T follicular helper cell (primary cell): Measurements from ENCODE around the gene NSUN3.

Experiments
- DNase-seq: peaks from one replicate; pipeline ENCODE4 v3.0.0-alpha.2; 2020; ENCODE audit warnings: low read depth

The NSUN3 gene

DNA sequence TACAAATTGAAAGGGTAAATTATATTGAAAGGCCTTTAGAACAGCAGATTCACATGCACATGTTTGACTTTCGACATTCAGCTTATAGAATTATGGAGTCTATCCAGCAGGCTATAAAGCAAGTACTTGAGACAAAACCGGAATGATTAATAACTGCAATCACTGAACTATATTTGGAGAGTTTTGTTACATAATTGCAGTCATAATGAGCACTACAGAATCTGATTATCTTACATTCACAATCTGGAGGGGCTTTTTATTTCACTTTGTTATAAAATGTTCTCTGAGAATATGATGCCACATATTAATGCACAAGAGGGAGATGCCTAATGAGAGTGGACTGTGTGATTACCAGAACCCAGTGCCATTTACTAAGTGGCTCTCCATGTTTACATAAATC lies 64.3 kb downstream of the NSUN3 start:
- DNase-seq = no peak

DNA sequence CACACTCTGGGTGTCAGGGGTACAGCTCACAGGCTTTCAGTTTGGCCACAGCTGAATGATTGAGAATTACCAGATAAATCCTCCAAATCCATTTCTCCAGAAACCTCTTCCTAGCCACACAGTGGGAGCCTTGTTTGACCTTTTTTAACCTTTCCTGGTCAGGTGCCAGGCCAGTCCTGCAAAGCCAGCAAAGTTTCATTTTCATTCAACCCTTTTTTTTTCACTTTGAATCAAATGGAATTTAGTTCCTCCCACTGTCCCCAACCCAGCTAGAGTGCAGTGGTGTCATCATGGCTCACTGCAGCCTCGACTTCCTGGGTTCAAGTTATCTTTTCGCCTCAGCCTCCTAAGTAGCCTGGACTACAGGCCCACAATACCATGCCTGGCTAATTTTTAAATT lies 67.8 kb downstream of the NSUN3 start:
- no peak for DNase-seq

DNA sequence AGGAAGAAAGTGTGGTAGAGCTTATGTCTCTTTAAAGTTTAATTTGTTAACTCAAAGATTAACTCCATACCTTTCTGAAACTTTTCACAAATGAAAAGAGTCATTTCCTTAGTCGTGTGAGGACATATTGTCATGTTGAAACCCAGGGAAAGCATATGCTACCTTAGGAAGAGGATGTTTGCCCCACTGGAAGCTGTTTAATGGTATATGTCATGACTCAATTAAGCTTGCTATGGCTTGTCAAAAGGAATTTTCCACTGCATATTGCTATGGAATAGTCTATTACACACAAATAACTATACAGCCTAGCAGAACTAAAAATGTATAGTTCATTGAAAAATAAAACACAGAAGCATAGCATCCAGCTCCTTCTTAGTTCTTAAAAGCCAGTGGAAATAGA lies 69.9 kb downstream of the NSUN3 start:
- no peak for DNase-seq

DNA sequence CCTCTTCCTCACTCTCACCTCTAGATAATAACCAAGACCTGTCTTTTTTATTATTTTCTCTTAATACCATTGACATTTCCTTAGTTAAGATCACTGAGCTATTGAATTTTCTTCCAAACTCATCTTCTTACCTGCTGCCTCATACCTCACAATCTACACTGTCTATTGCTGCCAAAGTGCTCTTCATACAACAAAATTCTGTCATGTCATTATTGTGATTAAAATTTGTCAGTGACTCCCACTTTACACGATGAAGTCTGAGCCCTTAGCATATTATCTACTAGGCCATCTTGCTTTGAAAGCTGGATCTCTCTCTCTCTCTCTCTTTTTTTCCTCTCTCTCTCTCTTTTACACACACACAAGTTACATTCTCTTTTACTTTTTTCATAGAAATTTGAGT lies 73.3 kb downstream of the NSUN3 start:
- DNase-seq = no peak

DNA sequence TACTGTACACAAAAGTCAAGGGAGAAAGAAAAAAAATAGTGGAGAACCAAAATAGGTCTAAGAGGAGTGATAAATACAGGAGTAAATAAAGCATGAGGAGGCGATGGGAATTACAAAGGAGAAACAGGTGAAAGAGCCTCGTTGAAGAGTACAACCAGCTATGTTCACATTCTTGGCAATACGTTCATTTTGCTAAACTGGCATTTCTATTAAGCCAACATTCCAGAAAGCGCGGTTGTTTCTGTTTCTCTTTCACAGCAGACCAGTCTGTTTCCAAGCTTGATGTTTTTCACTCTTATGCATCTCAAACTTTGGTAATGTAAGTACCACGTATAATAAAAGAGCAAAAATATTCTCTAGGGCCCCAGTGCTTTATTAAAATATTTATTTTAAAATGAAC lies 74.5 kb downstream of the NSUN3 start:
- no peak for DNase-seq

DNA sequence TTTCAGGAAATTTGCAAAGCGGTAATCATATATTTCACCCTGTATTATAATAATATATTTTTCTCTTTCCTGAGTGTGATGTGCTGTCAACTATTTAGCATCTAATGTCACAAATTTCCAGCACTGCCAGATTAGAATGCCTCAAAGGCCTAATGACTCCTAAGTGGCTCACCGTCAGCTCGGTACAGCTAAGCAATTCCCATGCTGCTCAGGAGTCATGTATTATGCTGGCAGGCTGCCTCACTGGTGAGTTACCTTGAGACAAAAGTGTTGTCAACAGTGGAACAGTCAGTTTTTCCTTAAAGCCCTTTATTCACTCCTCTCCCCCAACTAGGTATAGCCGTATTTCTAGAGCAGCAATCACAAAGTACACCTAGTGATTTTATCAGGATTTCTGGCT lies 83.6 kb downstream of the NSUN3 start:
- DNase-seq = no peak

DNA sequence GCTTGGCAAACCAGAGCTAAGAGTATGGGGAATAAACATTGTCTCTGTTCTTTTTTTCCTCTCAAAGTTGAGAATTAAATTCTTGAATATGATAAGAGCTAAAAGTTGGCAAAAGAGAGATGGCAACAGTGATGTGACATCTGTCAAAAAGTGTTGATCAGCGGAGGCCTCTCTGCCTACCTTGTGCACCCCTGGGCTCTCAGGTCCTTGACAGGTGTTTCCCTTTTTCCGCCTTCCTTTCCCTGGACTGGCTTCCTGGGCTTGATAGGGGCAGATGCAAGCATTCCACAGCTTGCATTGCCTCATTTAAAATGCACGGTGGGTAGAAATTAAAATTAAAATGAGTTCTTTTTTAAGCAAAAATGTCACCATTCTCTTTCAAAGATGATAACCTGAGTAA lies 84.2 kb downstream of the NSUN3 start:
- no peak for DNase-seq

DNA sequence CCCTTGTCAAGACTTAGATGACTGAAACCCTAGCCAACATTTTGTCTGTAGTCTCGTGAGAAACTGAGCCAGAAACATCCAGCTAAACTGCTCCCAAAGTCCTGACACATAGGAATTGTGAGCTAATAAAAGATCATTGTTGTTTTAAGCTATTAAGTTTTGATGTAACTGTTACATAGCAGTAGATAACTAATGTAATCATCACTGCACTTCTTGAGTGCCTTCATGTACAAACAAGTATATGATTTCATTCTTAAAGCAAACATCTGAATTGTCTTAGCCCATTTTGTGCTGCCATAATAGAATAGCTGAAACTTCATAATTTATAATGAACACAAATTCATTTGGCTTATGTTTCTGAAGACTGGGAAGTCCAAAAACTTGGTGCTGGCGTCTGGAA lies 87.3 kb downstream of the NSUN3 start:
- no peak for DNase-seq

DNA sequence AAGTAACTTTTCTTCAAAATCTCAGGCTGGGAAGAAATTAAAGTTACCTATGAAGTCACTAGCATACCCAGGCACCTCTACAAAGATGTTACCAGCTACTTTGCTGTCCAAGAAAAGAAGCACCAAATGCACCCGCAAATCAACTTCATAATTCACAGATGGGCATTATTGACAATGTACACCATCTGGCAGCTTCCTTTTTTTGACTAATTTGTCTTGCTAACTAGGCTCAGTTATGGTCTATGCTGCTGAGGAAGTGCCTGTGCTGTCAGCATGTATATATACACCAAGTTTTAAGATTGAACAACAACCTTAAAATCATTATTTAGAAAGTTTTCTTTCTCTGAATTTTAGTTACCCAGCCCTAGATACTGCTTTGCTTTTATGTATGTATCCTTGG lies 93.8 kb downstream of the NSUN3 start:
- DNase-seq = no peak

DNA sequence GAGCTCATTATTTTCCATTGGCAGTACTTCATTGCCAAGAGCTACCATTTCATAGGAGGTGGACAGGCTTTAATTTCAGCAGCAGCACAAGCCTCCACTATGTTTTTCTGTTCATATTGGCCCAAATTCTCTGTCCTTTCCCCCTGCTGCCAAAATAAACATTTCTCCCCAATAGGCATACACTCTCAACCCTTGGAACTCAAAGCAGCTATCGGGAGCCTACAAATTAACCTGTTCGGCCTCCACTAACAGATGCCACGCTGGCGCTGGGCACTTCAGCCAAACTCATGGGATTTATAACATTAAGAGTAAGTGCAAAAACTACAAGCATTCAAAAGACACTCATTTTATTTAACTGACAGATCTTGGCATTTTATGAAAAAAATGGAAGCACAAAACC lies 95.7 kb downstream of the NSUN3 start:
- no peak for DNase-seq

DNA sequence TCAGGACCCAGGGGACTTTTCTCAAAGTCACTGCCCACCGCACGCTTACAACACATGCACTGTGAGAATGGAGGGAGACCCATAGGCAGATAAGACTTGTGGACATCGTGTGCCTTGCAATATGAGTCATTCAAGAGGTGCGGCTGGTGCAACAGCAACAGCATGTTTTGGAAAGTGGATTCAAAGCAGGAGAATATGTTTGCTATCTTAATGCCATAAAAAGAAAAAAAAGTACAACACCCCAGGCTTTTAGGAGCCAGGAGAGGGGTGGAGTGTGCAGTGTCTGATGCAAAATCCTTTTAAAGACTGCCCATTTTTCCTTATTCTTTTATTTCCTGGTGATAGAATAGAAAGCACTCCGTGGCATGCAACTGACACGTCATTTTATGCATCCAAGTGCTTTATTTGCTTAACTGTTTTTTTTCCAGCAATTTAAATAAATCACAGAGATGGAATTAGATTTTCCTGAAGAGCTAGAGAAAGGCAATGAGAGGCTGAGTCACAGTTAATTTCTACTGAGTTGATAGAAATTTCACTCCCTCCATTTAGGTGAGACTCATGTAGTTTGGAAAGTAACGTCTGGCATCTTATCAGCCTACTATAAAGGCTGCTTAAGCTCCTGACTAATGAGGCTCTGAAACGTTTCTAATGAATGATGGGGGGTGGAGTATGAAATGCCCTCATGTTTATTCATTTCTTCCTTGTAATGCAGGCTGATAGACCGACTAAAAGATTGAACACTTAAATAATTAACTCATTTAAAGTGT lies 96.4 kb downstream of the NSUN3 start:
- DNase-seq = no peak

DNA sequence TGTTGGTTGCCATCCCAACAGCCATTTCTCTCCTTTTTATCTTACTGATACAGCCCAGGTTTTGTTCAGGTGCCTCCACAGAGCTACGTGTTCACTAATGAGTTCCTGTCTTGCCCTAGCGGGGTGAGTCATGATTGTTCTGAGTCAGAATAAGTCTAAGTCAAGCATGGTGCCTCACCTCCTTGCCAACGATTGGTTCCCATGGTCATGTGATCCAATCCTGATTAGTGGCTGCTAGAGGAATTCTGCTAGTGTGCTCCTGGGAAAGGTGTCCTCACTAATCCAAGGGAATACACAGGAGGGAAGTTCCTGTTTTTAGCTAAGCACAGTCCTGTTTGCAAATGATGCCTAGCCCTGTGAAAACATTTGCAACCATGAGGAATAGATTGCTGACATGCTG lies 99.8 kb downstream of the NSUN3 start:
- no peak for DNase-seq

DNA sequence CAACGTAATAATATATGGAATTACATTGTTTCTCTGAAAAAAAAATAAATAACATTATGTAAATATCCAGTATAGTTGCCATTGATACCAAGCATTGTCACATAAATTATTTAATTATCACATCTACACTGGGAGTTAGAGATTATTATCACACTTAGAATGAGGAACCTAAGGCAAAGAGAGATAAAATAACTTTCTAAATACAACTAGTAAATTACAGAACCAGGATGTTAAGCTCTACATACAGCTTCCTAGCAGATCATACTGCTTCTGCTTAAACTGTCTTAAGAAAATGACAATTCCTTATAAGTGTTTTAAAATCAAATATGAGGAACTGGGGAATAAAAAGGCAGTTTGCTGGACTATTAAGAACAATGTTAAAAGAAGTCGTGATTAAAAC lies 104.5 kb downstream of the NSUN3 start:
- no peak for DNase-seq

DNA sequence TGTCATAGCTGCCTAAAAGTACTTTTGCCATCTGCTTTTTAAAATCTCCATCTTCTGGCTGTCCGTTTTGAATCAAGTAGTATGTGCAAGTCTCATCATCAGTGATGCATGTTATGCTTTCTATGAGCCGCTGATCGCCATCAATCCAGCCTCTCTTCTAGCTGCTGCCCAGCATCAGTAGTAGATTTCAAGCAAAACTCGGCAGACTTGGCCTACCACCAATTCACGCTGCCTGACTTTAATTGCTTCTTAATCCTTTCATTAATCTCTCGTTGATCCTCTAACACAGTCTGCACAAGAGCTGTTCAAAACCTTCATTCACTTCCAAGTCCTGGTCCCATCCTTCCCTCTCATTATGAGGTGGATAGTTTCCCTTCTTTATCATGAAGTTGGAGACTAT lies 104.9 kb downstream of the NSUN3 start:
- no peak for DNase-seq

DNA sequence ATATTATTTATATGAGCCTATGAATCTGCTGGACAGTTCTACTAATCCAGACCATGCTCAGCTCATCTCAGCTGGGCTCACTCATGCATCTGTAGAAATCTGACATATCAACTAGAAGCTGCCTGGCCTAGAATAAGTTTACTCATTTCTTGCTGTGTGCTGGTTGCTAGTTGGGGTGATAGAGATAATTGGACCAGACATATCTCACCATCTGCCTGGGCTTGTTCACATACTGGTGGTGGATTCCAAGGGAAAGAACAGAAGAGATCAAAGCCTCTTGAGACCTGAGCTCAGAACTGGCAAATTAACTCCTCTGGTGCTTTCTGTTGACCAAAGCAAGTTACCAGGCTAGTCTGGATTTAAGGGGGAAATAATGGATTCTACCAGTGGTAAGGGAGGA lies 109.1 kb downstream of the NSUN3 start:
- DNase-seq = no peak

DNA sequence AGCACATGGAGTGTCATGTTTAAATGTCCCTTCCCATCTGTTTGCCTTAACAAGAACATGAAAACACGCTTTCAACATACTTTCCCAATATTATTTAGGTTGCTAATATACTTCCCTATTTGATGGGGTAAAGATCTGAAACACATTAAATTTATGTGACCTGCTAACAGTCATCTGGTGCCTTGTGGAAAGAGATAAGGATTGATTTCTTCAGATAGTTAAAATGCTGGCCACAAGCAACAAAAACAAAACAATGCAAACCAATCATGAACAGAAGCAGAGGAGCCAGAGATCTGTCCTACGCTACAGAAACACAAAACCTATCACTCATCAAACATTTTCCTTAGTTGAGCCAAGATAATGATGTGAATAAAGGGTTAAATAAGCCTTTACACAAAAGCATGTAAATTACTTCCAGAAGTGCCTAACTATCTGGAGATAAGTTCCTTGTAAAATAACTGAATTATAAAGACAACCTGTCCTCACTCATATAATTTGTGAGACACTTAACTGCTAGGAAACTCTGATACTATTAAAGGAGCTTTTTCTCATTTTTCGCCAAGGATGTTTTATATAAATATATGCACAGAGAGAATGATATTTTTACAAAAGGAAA lies 109.9 kb downstream of the NSUN3 start:
- no peak for DNase-seq

DNA sequence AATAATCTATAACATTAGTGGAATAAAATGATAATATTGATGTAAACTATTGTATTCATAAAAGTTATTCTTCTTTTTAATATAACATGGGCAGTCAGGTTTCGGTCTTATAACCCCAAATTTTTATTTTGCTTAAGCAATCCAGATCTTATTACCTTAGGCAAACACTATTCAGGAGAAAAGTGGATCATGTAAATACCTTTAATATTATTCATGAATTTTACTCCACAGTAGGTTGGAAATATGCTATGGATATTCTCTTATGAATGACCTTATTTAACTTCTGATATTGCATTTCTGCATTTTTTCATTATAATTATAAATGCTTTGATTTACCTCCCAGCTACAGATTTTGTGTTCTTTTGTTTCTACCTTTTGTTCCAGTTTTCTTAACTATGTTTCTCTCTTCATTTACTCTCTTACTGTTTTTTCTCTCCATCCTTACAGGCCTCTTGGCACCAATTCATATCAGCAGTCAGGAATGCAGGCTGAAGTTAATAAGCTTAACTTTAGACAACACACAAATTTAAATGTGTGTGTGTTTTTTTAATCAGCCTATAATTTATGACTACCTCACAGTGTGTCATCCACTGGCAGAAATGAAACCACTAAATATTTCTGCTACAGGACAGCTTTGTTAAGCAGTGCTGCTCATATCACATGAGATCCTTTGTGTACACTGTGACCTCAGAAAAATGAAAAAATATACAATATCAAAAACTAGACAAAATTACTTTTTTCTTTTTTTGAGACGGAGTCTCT lies 111.0 kb downstream of the NSUN3 start:
- no peak for DNase-seq

DNA sequence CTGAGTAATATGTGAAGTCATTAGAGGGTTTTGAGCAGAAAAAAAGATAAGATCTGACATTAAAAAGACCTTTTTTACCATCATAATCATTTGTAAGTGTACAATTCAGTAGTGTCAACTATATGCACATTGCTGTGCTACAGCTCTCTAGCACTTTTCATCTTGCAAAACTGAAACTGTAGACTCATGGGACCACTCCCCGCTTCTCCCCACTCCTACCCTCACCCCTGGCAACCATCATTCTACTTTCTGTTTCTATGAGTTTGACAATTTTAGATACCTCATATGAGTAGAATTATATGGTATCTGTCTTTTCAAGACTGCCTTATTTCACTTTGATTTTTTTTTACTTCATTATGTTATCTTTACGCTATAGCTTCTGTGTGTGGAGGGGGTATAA lies 112.8 kb downstream of the NSUN3 start:
- DNase-seq = no peak

DNA sequence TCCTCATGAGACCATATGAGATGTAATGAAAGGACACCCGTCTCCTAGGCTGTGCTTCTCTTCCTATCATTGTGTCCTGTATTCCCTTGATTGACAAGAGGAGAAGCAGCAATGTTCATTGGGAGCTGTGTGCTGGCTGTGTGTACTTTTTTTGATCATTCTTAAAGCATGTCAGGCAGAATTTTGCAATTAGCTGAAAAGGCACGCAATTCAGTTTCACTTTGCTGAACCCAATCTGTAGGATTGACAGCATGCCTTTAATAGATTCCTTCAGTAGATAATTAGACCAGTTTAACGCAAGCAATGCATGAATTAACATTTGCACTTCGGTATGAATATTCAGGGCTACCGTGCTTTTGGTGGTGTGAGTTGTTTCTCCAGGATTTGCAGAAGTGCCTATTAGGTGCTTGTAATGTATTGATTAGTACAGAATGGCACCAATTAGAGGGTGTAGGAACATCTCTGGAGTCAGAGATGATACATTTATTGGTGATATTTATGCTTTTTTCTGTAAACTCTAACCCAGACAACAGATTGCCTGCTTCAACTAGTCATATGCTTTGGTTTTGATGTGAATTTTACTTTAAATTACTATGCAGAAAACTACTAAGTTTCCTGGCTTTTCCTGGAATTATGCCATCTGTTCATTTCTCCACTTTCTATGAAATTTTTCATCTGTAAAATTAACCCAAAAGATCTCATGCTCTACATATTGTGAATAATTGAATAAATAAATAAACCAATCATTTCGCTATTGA lies 114.3 kb downstream of the NSUN3 start:
- no peak for DNase-seq
